ENCODE measurements around the gene NUP98. TPM values are rescaled to one million over a fixed set of nuclear protein-coding genes. Genes with fewer than 3 reads are reported as not detected.

NUP98 gene
- total RNA-seq, 1 experiment from 2014 or later = 128 TPM

GRCh38 chr11:3781423-3781822 is 15.9 kb downstream of the NUP98 start:
- intact Hi-C loops (cut with micrococcal nuclease) = no loop called here
- peaks cover 4% of the 10 kb centered on the region for H3F3A ChIP-seq (ENCODE audit: low read length, unreplicated experiment)
- H3K9me3 ChIP-seq (ENCODE audit: low read length) = no peaks in the 10 kb centered on the region
- H3K36me3 ChIP-seq (ENCODE audit: low read depth, low read length) = peaks cover 28% of the 10 kb centered on the region
- H3K9ac ChIP-seq (ENCODE audit: low read length) = no peak overlapping the region
- peaks cover 26% of the 10 kb centered on the region for H4K20me1 ChIP-seq (ENCODE audit: low read length)
- H3K4me3 ChIP-seq (ENCODE audit: low read length) = no peak overlapping the region
- no peak overlapping the region for H2AFZ ChIP-seq (ENCODE audit: low read length)
- peak; percentile 81 for ATAC-seq
- POLR2A ChIA-PET (ENCODE audit: unreplicated experiment) = no interaction called here
- peak; percentile 50 for DNase-seq
- BruUV-seq (replicated peaks) = no TSS peak
- no peak overlapping the region for H3K27ac ChIP-seq (ENCODE audit: low read length)
- TF ChIP-seq CTCF (conservative IDR thresholded peaks at IDR 0.05; ENCODE audit: low read depth, low read length) = no peak
- TF ChIP-seq EZH2 (IDR thresholded peaks at IDR 0.05; ENCODE audit: low read length, unreplicated experiment) = no peak
- TF ChIP-seq EZH2phosphoT487 (IDR thresholded peaks at IDR 0.05; ENCODE audit: borderline replicate concordance, low read length) = no peak
- H3K4me1 ChIP-seq (ENCODE audit: insufficient read depth, low read length) = peaks cover 13% of the 10 kb centered on the region
- CTCF ChIA-PET = no interaction called here
- no peaks in the 10 kb centered on the region for H3K27me3 ChIP-seq (ENCODE audit: low read length)
- no peaks in the 10 kb centered on the region for H3K9me2 ChIP-seq (replicated peaks; ENCODE audit: low read length)
- H3K79me2 ChIP-seq (ENCODE audit: low read length) = peaks cover 73% of the 10 kb centered on the region
- H3K4me2 ChIP-seq (ENCODE audit: low read length) = no peak overlapping the region

- intact Hi-C loops (cut with micrococcal nuclease) = no loop called here
These were observed 21.5 kb downstream of the NUP98 start for GRCh38 chr11:3775736-3776406.

More at GRCh38 chr11:3775736-3776406, 21.5 kb downstream of the NUP98 start:
- no TSS peak for BruUV-seq (replicated peaks)
- ChIA-PET POLR2A (ENCODE audit: unreplicated experiment) (no interaction called here), CTCF (no interaction called here)
- H3K36me3 ChIP-seq (ENCODE audit: low read depth, low read length) = peaks cover 48% of the 10 kb centered on the region
- no peak overlapping the region for H3K4me3 ChIP-seq (ENCODE audit: low read length)
- no peak overlapping the region for H3K27ac ChIP-seq (ENCODE audit: low read length)
- TF ChIP-seq CTCF (conservative IDR thresholded peaks at IDR 0.05; ENCODE audit: low read depth, low read length) = 0 out of 2 replicates have a peak, but pooled peaks have one; percentile 9
- no peak for TF ChIP-seq EZH2phosphoT487 (IDR thresholded peaks at IDR 0.05; ENCODE audit: borderline replicate concordance, low read length)
- H3K9me2 ChIP-seq (replicated peaks; ENCODE audit: low read length) = no peaks in the 10 kb centered on the region
- H4K20me1 ChIP-seq (ENCODE audit: low read length) = no peaks in the 10 kb centered on the region
- H3K9ac ChIP-seq (ENCODE audit: low read length) = no peak overlapping the region
- no peaks in the 10 kb centered on the region for H3K27me3 ChIP-seq (ENCODE audit: low read length)
- H3K4me1 ChIP-seq (ENCODE audit: insufficient read depth, low read length) = no peaks in the 10 kb centered on the region
- DNase-seq = no peak
- H3F3A ChIP-seq (ENCODE audit: low read length, unreplicated experiment) = no peaks in the 10 kb centered on the region
- H3K9me3 ChIP-seq (ENCODE audit: low read length) = no peaks in the 10 kb centered on the region
- H3K79me2 ChIP-seq (ENCODE audit: low read length) = peaks cover 17% of the 10 kb centered on the region; the same call in 1 of the 2 replicates
- H3K4me2 ChIP-seq (ENCODE audit: low read length) = no peak overlapping the region
- no peak overlapping the region for H2AFZ ChIP-seq (ENCODE audit: low read length)
- ATAC-seq = no peak
